GM18502 (cell line): ENCODE results near the gene RBFOX2.

Experiments
- ATAC-seq: cut with Tn5 transposase; IDR thresholded peaks from one replicate; pipeline ENCODE4 v1.9.1; 2021; ENCODE audit warnings: mild to moderate bottlenecking; ENCODE audit not compliant: unreplicated experiment, poor library complexity

The RBFOX2 gene

GRCh38 chr22:35949243-35949642, 79.4 kb downstream of the RBFOX2 start:
- no peak for ATAC-seq

GRCh38 chr22:35947794-35948425, 80.7 kb downstream of the RBFOX2 start:
- no peak for ATAC-seq

GRCh38 chr22:35944458-35944857, 84.2 kb downstream of the RBFOX2 start:
- no peak for ATAC-seq

- ATAC-seq = no peak
Observed at GRCh38 chr22:35940166-35940565, 88.5 kb downstream of the RBFOX2 start.

GRCh38 chr22:35938226-35938625, 90.4 kb downstream of the RBFOX2 start:
- no peak for ATAC-seq

GRCh38 chr22:35930933-35931332, 97.7 kb downstream of the RBFOX2 start:
- ATAC-seq = no peak

- no peak for ATAC-seq
Observed at GRCh38 chr22:35928285-35928798, 100.3 kb downstream of the RBFOX2 start.

GRCh38 chr22:35923026-35923425, 105.6 kb downstream of the RBFOX2 start:
- no peak for ATAC-seq

- no peak for ATAC-seq
Observed at GRCh38 chr22:35921777-35922176, 106.8 kb downstream of the RBFOX2 start.

- no peak for ATAC-seq
Observed at GRCh38 chr22:35921044-35921443, 107.6 kb downstream of the RBFOX2 start.

- ATAC-seq = no peak
Observed at GRCh38 chr22:35919002-35919542, 109.6 kb downstream of the RBFOX2 start.

GRCh38 chr22:35918456-35918855, 110.2 kb downstream of the RBFOX2 start:
- no peak for ATAC-seq

- no peak for ATAC-seq
Observed at GRCh38 chr22:35917651-35918050, 111.0 kb downstream of the RBFOX2 start.

- no peak for ATAC-seq
Observed at GRCh38 chr22:35915477-35916013, 113.1 kb downstream of the RBFOX2 start.

- no peak for ATAC-seq
Observed at GRCh38 chr22:35914665-35915476, 113.8 kb downstream of the RBFOX2 start.

- ATAC-seq = no peak
Observed at GRCh38 chr22:35914357-35914664, 114.3 kb downstream of the RBFOX2 start.

GRCh38 chr22:35913925-35914324, 114.7 kb downstream of the RBFOX2 start:
- no peak for ATAC-seq

- no peak for ATAC-seq
Observed at GRCh38 chr22:35912658-35913057, 116.0 kb downstream of the RBFOX2 start.

GRCh38 chr22:35911877-35912276, 116.7 kb downstream of the RBFOX2 start:
- ATAC-seq = no peak

- no peak for ATAC-seq
Observed at GRCh38 chr22:35910926-35911325, 117.7 kb downstream of the RBFOX2 start.
